AG09319 (cell line): Measurements from ENCODE around the gene ELFN2.

Source experiments
- DNase-seq: peaks from one replicate; pipeline ENCODE4 v3.0.0-alpha.2; 2010; ENCODE audit warnings: low read depth; ENCODE audit errors: extremely low read depth
- TF ChIP-seq, protein P1 (sequence below): IDR thresholded peaks from 2 replicates; pipeline ENCODE4 v1.5.1; 2011; ENCODE audit warnings: low read depth, mild to moderate bottlenecking, inconsistent platforms, low read length, moderate library complexity

Gene ELFN2

DNA sequence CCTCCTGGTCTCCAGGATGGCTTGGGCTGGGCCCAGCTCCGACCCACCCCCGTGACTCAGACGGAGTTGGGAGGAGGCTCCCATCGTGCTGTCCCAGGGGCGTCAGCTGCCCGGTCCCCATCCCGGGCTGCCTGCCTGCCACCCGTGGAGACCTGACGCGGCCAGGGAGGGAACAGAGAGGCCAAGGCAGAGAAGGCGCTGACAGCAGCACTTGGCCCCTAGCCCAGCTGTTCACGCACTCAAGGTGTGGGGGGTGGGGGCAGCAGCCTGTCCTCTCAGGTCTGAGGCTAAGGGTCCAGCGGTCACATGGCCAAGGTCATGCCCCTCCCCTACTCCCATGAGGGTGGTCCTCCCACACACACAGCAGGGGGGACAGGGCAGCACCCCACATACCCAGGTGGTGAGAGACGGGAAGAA, 48.6 kb downstream of the ELFN2 start:
- TF ChIP-seq, protein P1, sequence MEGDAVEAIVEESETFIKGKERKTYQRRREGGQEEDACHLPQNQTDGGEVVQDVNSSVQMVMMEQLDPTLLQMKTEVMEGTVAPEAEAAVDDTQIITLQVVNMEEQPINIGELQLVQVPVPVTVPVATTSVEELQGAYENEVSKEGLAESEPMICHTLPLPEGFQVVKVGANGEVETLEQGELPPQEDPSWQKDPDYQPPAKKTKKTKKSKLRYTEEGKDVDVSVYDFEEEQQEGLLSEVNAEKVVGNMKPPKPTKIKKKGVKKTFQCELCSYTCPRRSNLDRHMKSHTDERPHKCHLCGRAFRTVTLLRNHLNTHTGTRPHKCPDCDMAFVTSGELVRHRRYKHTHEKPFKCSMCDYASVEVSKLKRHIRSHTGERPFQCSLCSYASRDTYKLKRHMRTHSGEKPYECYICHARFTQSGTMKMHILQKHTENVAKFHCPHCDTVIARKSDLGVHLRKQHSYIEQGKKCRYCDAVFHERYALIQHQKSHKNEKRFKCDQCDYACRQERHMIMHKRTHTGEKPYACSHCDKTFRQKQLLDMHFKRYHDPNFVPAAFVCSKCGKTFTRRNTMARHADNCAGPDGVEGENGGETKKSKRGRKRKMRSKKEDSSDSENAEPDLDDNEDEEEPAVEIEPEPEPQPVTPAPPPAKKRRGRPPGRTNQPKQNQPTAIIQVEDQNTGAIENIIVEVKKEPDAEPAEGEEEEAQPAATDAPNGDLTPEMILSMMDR, result no peak
- DNase-seq, result no peak

DNA sequence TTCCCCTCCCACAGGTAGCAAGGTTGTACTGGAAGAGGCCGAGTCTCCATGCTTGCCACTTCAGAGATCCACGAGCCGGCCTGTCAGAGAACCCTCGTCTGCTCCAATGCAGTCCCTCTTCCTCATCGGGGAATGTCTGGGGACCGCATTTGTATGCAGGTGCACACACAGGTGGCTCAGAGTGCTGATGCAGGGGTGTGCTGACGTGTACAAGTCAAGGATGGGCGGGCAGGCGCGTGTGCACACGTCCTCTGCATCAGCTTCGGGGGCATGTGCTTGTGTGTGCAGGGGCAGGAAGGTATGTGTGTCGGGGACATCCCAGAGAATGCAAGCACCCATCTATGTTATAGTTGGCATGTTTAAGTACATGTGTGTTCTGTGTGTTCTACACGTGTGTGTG, 49.4 kb downstream of the ELFN2 start:
- TF ChIP-seq, protein P1, result no peak
- DNase-seq, result no peak

DNA sequence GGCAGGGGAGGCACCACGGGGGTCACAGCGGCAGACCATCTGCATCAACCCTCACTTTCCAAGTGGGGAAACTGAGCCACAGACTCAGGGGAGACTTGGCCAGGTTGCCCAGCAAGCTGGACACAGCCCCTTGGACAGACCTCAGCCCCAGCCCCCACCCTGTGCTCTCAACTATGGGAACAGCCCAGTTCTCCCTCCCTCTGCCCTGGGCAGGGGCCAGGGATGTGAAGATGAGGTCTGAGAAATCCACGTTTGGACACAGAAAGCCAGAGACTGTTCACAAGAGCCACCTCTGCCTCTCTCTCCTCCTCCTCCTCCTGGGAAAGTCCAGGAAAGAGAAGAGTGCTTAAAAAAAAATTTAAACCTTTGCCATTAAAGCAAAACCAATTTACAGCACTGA, 50.1 kb downstream of the ELFN2 start:
- DNase-seq, result no peak
- TF ChIP-seq, protein P1, result no peak

DNA sequence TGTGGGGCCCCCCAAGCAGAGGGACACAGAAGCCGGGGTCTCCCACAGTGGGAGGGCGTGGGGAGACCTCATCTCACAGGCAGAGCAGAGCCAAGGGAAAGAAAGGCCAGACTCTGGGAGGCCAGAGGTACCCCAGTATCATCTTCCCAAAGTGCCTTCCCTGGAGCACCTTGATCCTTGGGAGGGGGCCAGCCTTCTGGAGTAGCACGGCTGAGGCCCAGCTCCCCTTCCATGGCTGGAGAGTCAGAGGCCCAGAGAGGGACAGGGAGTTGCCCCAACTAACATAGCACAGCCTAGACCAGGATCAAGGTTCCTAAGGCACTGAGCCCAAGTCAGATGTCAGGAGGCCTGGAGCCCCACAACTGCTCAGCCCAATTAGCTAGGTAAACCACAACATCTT, 50.6 kb downstream of the ELFN2 start:
- TF ChIP-seq, protein P1, result no peak
- no peak for DNase-seq

DNA sequence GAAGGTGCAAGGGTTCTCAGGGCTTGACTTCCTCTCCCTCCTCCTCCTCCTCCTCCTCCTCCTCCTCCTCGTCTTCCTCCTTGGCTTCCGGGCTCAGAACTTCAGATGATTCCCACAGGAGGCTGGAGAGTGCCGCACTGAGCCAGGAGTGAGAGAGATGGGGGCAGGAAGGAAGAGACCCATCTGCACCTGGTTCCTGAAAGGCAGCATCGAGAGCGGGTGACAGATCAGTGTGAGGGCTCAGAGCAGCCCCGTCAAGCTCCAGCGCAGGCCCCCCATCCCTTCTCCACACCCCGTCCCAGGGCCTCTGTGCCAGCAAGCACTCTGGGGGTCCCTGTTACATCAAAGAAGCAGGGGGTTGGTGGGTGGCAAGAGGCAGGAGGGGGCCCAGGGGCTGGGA, 51.5 kb downstream of the ELFN2 start:
- no peak for DNase-seq
- TF ChIP-seq, protein P1, result no peak

DNA sequence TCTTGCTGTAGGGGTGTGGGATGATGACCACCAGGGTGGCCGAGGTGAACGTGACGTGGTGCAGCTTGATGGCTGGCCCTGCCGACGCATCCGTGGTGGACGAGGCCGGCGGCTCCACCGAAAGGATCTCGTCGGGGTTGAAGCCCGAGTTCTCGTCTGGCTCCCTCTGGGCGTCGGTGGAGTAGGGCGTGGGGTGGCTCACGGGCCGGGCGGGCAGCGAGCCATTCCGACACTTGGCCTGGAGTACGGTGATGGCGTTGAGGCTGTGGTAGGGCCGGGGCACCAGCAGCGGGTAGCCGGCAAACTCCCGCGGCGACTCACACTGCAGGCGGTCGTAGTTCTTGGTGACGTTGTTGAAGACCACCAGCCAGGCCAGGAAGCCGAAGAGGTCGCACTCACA, 52.7 kb downstream of the ELFN2 start:
- DNase-seq, result no peak
- TF ChIP-seq, protein P1, result no peak

DNA sequence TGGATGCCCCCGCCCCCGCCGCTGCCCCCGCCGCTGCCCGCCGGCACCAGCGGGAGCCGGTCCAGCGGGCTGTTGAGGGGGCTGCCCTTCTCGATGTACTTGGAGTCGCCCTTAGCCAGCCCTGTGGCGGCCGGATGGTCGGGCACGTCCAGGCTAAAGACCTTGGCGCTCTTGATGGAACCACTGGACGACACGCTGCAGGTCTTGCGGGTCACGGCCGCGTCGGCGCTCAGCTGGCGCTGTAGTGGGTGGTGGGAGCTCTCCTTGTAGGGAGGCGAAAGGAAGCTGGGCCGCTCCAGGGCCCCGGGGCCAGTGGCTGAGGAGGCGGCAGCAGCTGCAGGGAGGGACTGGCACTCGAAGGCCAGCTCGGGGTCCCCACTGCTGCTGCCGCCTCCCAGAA, 53.8 kb downstream of the ELFN2 start:
- TF ChIP-seq, protein P1, result no peak
- no peak for DNase-seq
